ENCODE measurements around the gene TRIM17.

Gene TRIM17

GRCh38 chr1:228378090-228378872, 38.4 kb downstream of the TRIM17 start:
- Histone ChIP-seq H3K4me3 (ENCODE audit: low read length) (peak overlapping the region; percentile 64), H3F3A (ENCODE audit: control insufficient read depth, insufficient read depth) (no peaks in the 10 kb centered on the region), H3K4me2 (ENCODE audit: low read length) (peak overlapping the region; percentile 64), H3K27ac (ENCODE audit: low read depth, low read length) (no peak overlapping the region), H3K4me1 (ENCODE audit: control insufficient read depth, low read length) (no peaks in the 10 kb centered on the region; the same call in 1 of the 2 replicates), H3K27me3 (ENCODE audit: control insufficient read depth, low read length) (peaks cover 16% of the 10 kb centered on the region), H4K20me1 (ENCODE audit: control insufficient read depth, insufficient read depth, low read depth, low read length) (no peaks in the 10 kb centered on the region), H3K9me3 (ENCODE audit: control insufficient read depth, insufficient read depth, low read length) (no peaks in the 10 kb centered on the region), H3K79me2 (ENCODE audit: control insufficient read depth, low read length) (no peaks in the 10 kb centered on the region), H3K36me3 (ENCODE audit: control insufficient read depth, low read length) (no peaks in the 10 kb centered on the region), H3K9me2 (replicated peaks; ENCODE audit: control insufficient read depth, low read length) (no peaks in the 10 kb centered on the region)
- TF ChIP-seq, protein P1, sequence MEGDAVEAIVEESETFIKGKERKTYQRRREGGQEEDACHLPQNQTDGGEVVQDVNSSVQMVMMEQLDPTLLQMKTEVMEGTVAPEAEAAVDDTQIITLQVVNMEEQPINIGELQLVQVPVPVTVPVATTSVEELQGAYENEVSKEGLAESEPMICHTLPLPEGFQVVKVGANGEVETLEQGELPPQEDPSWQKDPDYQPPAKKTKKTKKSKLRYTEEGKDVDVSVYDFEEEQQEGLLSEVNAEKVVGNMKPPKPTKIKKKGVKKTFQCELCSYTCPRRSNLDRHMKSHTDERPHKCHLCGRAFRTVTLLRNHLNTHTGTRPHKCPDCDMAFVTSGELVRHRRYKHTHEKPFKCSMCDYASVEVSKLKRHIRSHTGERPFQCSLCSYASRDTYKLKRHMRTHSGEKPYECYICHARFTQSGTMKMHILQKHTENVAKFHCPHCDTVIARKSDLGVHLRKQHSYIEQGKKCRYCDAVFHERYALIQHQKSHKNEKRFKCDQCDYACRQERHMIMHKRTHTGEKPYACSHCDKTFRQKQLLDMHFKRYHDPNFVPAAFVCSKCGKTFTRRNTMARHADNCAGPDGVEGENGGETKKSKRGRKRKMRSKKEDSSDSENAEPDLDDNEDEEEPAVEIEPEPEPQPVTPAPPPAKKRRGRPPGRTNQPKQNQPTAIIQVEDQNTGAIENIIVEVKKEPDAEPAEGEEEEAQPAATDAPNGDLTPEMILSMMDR (IDR thresholded peaks at IDR 0.05; ENCODE audit: low read depth, low read length, poor library complexity, severe bottlenecking): peak; percentile 66
- TF ChIP-seq EZH2phosphoT487 (IDR thresholded peaks at IDR 0.05; ENCODE audit: borderline replicate concordance, low read length): no peak

- no peak overlapping the region for H3K27ac ChIP-seq (ENCODE audit: low read depth, low read length)
Measured at GRCh38 chr1:228377664-228378089, 39.0 kb downstream of the TRIM17 start.

DNA sequence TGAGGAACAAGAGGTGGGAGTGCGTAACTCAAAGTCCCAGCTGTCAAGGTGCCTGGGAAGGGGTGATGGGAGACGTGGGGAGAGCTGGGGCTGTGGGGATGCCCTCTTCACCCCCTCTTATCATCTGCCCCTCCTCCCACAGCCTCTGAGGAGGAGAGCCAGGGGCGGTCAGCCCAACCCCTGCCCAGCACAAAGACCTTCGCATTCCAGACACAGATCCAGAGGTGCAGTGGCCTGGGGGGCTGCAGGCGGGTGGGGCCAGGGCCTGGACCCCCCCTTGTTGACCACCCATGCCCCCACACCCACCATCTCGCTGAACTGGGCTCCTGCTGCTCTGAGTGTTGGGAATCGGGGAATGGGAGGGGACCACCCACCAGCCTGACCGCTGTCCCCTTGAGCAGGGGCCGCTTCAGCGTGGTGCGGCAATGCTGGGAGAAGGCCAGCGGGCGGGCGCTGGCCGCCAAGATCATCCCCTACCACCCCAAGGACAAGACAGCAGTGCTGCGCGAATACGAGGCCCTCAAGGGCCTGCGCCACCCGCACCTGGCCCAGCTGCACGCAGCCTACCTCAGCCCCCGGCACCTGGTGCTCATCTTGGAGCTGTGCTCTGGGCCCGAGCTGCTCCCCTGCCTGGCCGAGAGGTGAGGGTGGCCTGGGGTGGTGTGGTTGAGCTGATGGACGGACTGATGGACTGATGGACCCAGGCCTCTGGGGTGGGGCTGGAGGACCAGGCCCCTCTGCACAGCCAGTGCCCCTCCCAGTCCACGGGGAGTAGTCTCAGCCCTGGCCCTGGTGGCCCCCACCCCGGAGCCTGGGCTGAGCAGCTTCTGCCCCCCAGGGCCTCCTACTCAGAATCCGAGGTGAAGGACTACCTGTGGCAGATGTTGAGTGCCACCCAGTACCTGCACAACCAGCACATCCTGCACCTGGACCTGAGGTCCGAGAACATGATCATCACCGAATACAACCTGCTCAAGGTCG, 39.7 kb downstream of the TRIM17 start:
- TF ChIP-seq, protein P1 (IDR thresholded peaks at IDR 0.05; ENCODE audit: low read depth, low read length, poor library complexity, severe bottlenecking): no peak
- no peak for TF ChIP-seq EZH2phosphoT487 (IDR thresholded peaks at IDR 0.05; ENCODE audit: borderline replicate concordance, low read length)
- no peak overlapping the region for H3K4me2 ChIP-seq (ENCODE audit: low read length)
- peaks cover 16% of the 10 kb centered on the region for H3K27me3 ChIP-seq (ENCODE audit: control insufficient read depth, low read length)
- no peak overlapping the region for H3K27ac ChIP-seq (ENCODE audit: low read depth, low read length)
- H3F3A ChIP-seq (ENCODE audit: control insufficient read depth, insufficient read depth): no peaks in the 10 kb centered on the region
- no peaks in the 10 kb centered on the region; the same call in 1 of the 2 replicates for H3K4me1 ChIP-seq (ENCODE audit: control insufficient read depth, low read length)
- H3K9me3 ChIP-seq (ENCODE audit: control insufficient read depth, insufficient read depth, low read length): no peaks in the 10 kb centered on the region
- no peak overlapping the region for H3K4me3 ChIP-seq (ENCODE audit: low read length)
- H4K20me1 ChIP-seq (ENCODE audit: control insufficient read depth, insufficient read depth, low read depth, low read length): no peaks in the 10 kb centered on the region
- H3K9me2 ChIP-seq (replicated peaks; ENCODE audit: control insufficient read depth, low read length): no peaks in the 10 kb centered on the region
- H3K79me2 ChIP-seq (ENCODE audit: control insufficient read depth, low read length): no peaks in the 10 kb centered on the region
- H3K36me3 ChIP-seq (ENCODE audit: control insufficient read depth, low read length): no peaks in the 10 kb centered on the region

More at GRCh38 chr1:228377664-228378089, 39.0 kb downstream of the TRIM17 start:
- peaks cover 16% of the 10 kb centered on the region for H3K27me3 ChIP-seq (ENCODE audit: control insufficient read depth, low read length)
- H3K4me1 ChIP-seq (ENCODE audit: control insufficient read depth, low read length): no peaks in the 10 kb centered on the region; the same call in 1 of the 2 replicates
- no peaks in the 10 kb centered on the region for H3K79me2 ChIP-seq (ENCODE audit: control insufficient read depth, low read length)
- no peaks in the 10 kb centered on the region for H3F3A ChIP-seq (ENCODE audit: control insufficient read depth, insufficient read depth)
- no peaks in the 10 kb centered on the region for H3K9me3 ChIP-seq (ENCODE audit: control insufficient read depth, insufficient read depth, low read length)
- peak overlapping the region; percentile 48 for H3K4me2 ChIP-seq (ENCODE audit: low read length)
- H3K36me3 ChIP-seq (ENCODE audit: control insufficient read depth, low read length): no peaks in the 10 kb centered on the region
- no peaks in the 10 kb centered on the region for H3K9me2 ChIP-seq (replicated peaks; ENCODE audit: control insufficient read depth, low read length)
- H3K4me3 ChIP-seq (ENCODE audit: low read length): peak overlapping the region; percentile 37; the same call in 1 of the 2 replicates
- H4K20me1 ChIP-seq (ENCODE audit: control insufficient read depth, insufficient read depth, low read depth, low read length): no peaks in the 10 kb centered on the region
- TF ChIP-seq EZH2phosphoT487 (IDR thresholded peaks at IDR 0.05; ENCODE audit: borderline replicate concordance, low read length): no peak
- TF ChIP-seq, protein P1 (IDR thresholded peaks at IDR 0.05; ENCODE audit: low read depth, low read length, poor library complexity, severe bottlenecking): no peak

All from DOHH2 (cell line).